Endothelial cell of umbilical vein (primary cell): Measurements from ENCODE around the gene CTTNBP2. TPM values are rescaled to one million over a fixed set of nuclear protein-coding genes. Genes with fewer than 3 reads are reported as not detected.

Source experiments
- BruUV-seq: library from RNA; stranded (reverse); fragments of 400-500 nt; replicated peaks from 2 replicates; lab custom pipeline; 2021; lab: Mats Ljungman, UMichigan
- CTCF ChIA-PET: fragments of 300-600, 350-600 bp; sonication (Branson Sonifier 250); formaldehyde crosslinking; loops from one replicate; lab custom pipeline; 2021; ENCODE audit warnings: antibody characterized with exemption, inconsistent platforms; lab: Charles Lee
- POLR2A ChIA-PET: fragments of 300-600, 350-600 bp; sonication (Branson Sonifier 250); formaldehyde crosslinking; loops from one replicate; lab custom pipeline; 2021; ENCODE audit warnings: antibody characterized with exemption, inconsistent platforms; lab: Charles Lee
- DNase-seq: peaks from one replicate; pipeline ENCODE4 v3.0.0-alpha.2; 2011; ENCODE audit warnings: low read depth, low spot score
- FAIRE-seq: peaks from 2 replicates; lab custom pipeline; 2011; peaks lifted over from hg19 to GRCh38; lab: Jason Lieb, UNC
- H2AFZ ChIP-seq: 2 replicates; pipeline ENCODE4 v1.6.0; 2012; ENCODE audit warnings: low read depth, low read length, control low read depth, inconsistent platforms
- H3K27ac ChIP-seq: 2 replicates; pipeline ENCODE4 v1.5.1; 2011; ENCODE audit warnings: low read depth, mild to moderate bottlenecking, control low read depth, low read length, moderate library complexity; ENCODE audit not compliant: insufficient read depth
- H3K27me3 ChIP-seq, 2 experiments: 2 replicates each; pipeline versions ENCODE4 v1.6.0 to v1.6.1; 2011; ENCODE audit warnings: low read length in 2 of 2, mixed read lengths in 1 of 2; ENCODE audit not compliant: control insufficient read depth in 2 of 2, insufficient read depth in 2 of 2
- H3K36me3 ChIP-seq, 2 experiments: 2 replicates in 1 of 2; 3 replicates in 1 of 2; pipeline ENCODE4 v1.5.1; 2011; ENCODE audit warnings: low read length in 2 of 2, mild to moderate bottlenecking in 1 of 2, moderate library complexity in 1 of 2; ENCODE audit not compliant: control insufficient read depth in 2 of 2, insufficient read depth in 2 of 2; ENCODE audit errors: extremely low read depth in 1 of 2
- H3K4me1 ChIP-seq: 3 replicates; pipeline ENCODE4 v1.5.1; 2011; ENCODE audit warnings: mild to moderate bottlenecking, low read length; ENCODE audit not compliant: control insufficient read depth, insufficient read depth; ENCODE audit errors: extremely low read depth
- H3K4me2 ChIP-seq: 2 replicates; pipeline ENCODE4 v1.6.1; 2011; ENCODE audit warnings: low read length, control low read depth, mixed read lengths; ENCODE audit not compliant: insufficient read depth
- H3K4me3 ChIP-seq, 3 experiments: fragments of 200-600 bp in 1 of 3; sonication (generic), shearing (Covaris generic) in 1 of 3; replicated peaks in 1 of 3; 2 replicates each; pipeline ENCODE4 v1.5.1; 2011 to 2016; ENCODE audit warnings: control low read depth in 3 of 3, low read length in 3 of 3, mild to moderate bottlenecking in 2 of 3, inconsistent platforms in 1 of 3, low read depth in 1 of 3, moderate library complexity in 1 of 3; ENCODE audit not compliant: insufficient read depth in 1 of 3
- H3K79me2 ChIP-seq: 2 replicates; pipeline ENCODE4 v1.6.0; 2012; ENCODE audit warnings: low read length, inconsistent platforms; ENCODE audit not compliant: control insufficient read depth, insufficient read depth
- H3K9ac ChIP-seq: replicated peaks from 2 replicates; pipeline ENCODE3; 2011; ENCODE audit warnings: low read length, control low read depth; ENCODE audit not compliant: insufficient read depth; ENCODE audit errors: extremely low read depth
- H3K9me1 ChIP-seq: replicated peaks from 3 replicates; pipeline ENCODE4 v1.6.0; 2011; ENCODE audit warnings: mild to moderate bottlenecking, low read length; ENCODE audit not compliant: control insufficient read depth, insufficient read depth; ENCODE audit errors: extremely low read depth
- H3K9me3 ChIP-seq: replicated peaks from 2 replicates; pipeline ENCODE4 v1.5.1; 2012; ENCODE audit warnings: low read length, inconsistent platforms; ENCODE audit not compliant: control insufficient read depth, insufficient read depth
- H4K20me1 ChIP-seq: replicated peaks from 2 replicates; pipeline ENCODE3; 2011; ENCODE audit warnings: mild to moderate bottlenecking, low read length; ENCODE audit not compliant: control insufficient read depth, insufficient read depth; ENCODE audit errors: extremely low read depth
- CTCF ChIP-seq, 2 donors: IDR thresholded peaks; 1 replicate in 1 of 2; 2 replicates in 1 of 2; pipeline ENCODE4 v1.5.1; 2011; ENCODE audit warnings: low read length in 2 of 2, mild to moderate bottlenecking in 2 of 2, moderate library complexity in 2 of 2, control low read depth in 1 of 2, inconsistent platforms in 1 of 2, low read depth in 1 of 2; ENCODE audit not compliant: insufficient read depth in 1 of 2; ENCODE audit errors: extremely low read depth in 1 of 2
- EZH2 ChIP-seq: IDR thresholded peaks from 2 replicates; pipeline ENCODE4 v1.6.1; 2012; ENCODE audit warnings: borderline replicate concordance, low read depth, mild to moderate bottlenecking, moderate library complexity, low read length, inconsistent platforms; ENCODE audit not compliant: severe bottlenecking
- FOS ChIP-seq: IDR thresholded peaks from 2 replicates; pipeline ENCODE4 v1.6.1; 2011; ENCODE audit warnings: mild to moderate bottlenecking, low read length, moderate library complexity, borderline replicate concordance; ENCODE audit not compliant: insufficient read depth
- GATA2 ChIP-seq: IDR thresholded peaks from 2 replicates; pipeline ENCODE4 v1.7.0; 2011; ENCODE audit warnings: low read depth, mild to moderate bottlenecking, moderate library complexity, mixed read lengths, low read length; ENCODE audit not compliant: insufficient read length, insufficient read depth
- JUN ChIP-seq: IDR thresholded peaks from 2 replicates; pipeline ENCODE4 v1.6.1; 2011; ENCODE audit warnings: borderline replicate concordance, low read depth; ENCODE audit not compliant: insufficient read length, insufficient read depth
- MAX ChIP-seq: IDR thresholded peaks from 2 replicates; pipeline ENCODE4 v1.6.1; 2011; ENCODE audit not compliant: insufficient read depth, insufficient read length
- MYC ChIP-seq: IDR thresholded peaks from one replicate; pipeline ENCODE4 v1.6.1; 2011; ENCODE audit warnings: mild to moderate bottlenecking, low read depth, low read length
- POLR2A ChIP-seq: IDR thresholded peaks from 2 replicates; pipeline ENCODE4 v1.6.1; 2012; ENCODE audit warnings: low read depth, mild to moderate bottlenecking, control low read depth, low read length
- POLR2AphosphoS5 ChIP-seq: IDR thresholded peaks from 2 replicates; pipeline ENCODE4 v1.6.1; 2012; ENCODE audit warnings: low read depth, mild to moderate bottlenecking, control low read depth, low read length, moderate library complexity; ENCODE audit not compliant: insufficient read depth
- dilution Hi-C: fragments of 300-500 bp; cut with MboI; formaldehyde crosslinking; loops from one replicate; pipeline ENCODE4 v1.15.0; 2019; ENCODE audit warnings: low sequenced_read_pairs; ENCODE audit not compliant: extremely low pct_ligation_motif_present
- intact Hi-C: fragments of 100-400 bp; cut with micrococcal nuclease; formaldehyde crosslinking; loops from one replicate; pipeline ENCODE4 v1.10.0; 2022
- polyA plus RNA-seq, 4 experiments: library from polyadenylated mRNA; depleted of rRNA in 3 of 4; stranded (reverse) in 3 of 4; unstranded in 1 of 4; fragments of >200 nt; gene quantifications; 2 replicates each; pipeline versions ENCODE4 v1.2.1 to v1.2.3, GENCODE V29; 2011 to 2012; ENCODE audit warnings: missing spikeins in 1 of 4
- total RNA-seq: library from RNA; stranded (reverse); gene quantifications from 2 replicates; pipeline ENCODE4 v1.2.3, GENCODE V29; 2021

Gene CTTNBP2
- total and polyA plus RNA-seq, 2 donors (not counting 3 experiments of a cell fraction or from before 2014, with no cell fraction given) = 0.08 to 0.35 TPM

GRCh38 chr7:117724898-117725297 is 148.3 kb downstream of the CTTNBP2 start:
- Histone ChIP-seq H3K4me1 (no peaks in the 10 kb centered on the region), H3K9ac (no peak overlapping the region), H3K27ac (no peak overlapping the region), H3K4me3 (no peak overlapping the region), H3K4me2 (no peak overlapping the region), H3K36me3 (no peaks in the 10 kb centered on the region), H2AFZ (no peak overlapping the region), H3K79me2 (no peaks in the 10 kb centered on the region), H4K20me1 (no peaks in the 10 kb centered on the region), H3K9me3 (no peaks in the 10 kb centered on the region), H3K9me1 (no peaks in the 10 kb centered on the region), H3K27me3 (no peaks in the 10 kb centered on the region)
- no TSS peak for BruUV-seq
- FAIRE-seq (no peak), DNase-seq (no peak)
- intact Hi-C loops = no loop called here
- CTCF ChIA-PET = interaction anchor here (1.5 to 4.1 kb wide), 2 partner anchors 9 to 266 kb away, joined by 8 to 12 read pairs; no protein-coding TSS in a partner anchor
- dilution Hi-C loops = no loop called here
- TF ChIP-seq GATA2 = no peak
- TF ChIP-seq CTCF (IDR thresholded peaks at IDR 0.05; ENCODE audit: extremely low read depth in 1 of 2, insufficient read depth in 1 of 2, low read depth in 1 of 2, low read length in 2 of 2) = no peak
- no peak for TF ChIP-seq POLR2A
- no peak for TF ChIP-seq POLR2AphosphoS5
- TF ChIP-seq EZH2 = no peak
- no peak for TF ChIP-seq MYC
- TF ChIP-seq MAX = no peak
- no peak for TF ChIP-seq FOS
- TF ChIP-seq JUN = no peak
- POLR2A ChIA-PET = no interaction called here
